HG03280 (cell line): ENCODE measurements around the gene TMCO4.
"Not testable (repeated sequence)": the region's sequence is repeated elsewhere in the genome, so short reads cannot be mapped to it uniquely, and the experiment has no call there.

Experiments
- ATAC-seq: cut with Tn5 transposase; IDR thresholded peaks from one replicate; pipeline ENCODE4 v1.9.1; 2021; ENCODE audit warnings: mild to moderate bottlenecking, moderate library complexity; ENCODE audit not compliant: unreplicated experiment

TMCO4 gene

GRCh38 chr1:19799230-19800075, at the start of gene TMCO4:
TMCO4 (minus strand) TSS chr1:19799916; CDS start chr1:19780758, 19,158 bp downstream.
- ATAC-seq = peak; percentile 64

- not testable (repeated sequence) for ATAC-seq
These were observed 49.6 kb upstream of the TMCO4 start for GRCh38 chr1:19849307-19849706.

- ATAC-seq = not testable (repeated sequence)
These were observed 47.6 kb upstream of the TMCO4 start for GRCh38 chr1:19847334-19847733.

- no peak for ATAC-seq
These were observed 46.6 kb upstream of the TMCO4 start for GRCh38 chr1:19846338-19846737.

GRCh38 chr1:19845555-19845954, 45.8 kb upstream of the TMCO4 start:
- no peak for ATAC-seq

- no peak for ATAC-seq
These were observed 45.2 kb upstream of the TMCO4 start for GRCh38 chr1:19844731-19845495.

- ATAC-seq = no peak
These were observed 40.5 kb upstream of the TMCO4 start for GRCh38 chr1:19840228-19840627.

GRCh38 chr1:19837866-19838265, 38.1 kb upstream of the TMCO4 start:
- no peak for ATAC-seq

- ATAC-seq = no peak
These were observed 35.9 kb upstream of the TMCO4 start for GRCh38 chr1:19835578-19835977.

- ATAC-seq = no peak
These were observed 31.7 kb upstream of the TMCO4 start for GRCh38 chr1:19831441-19831840.

GRCh38 chr1:19828546-19828945, 28.8 kb upstream of the TMCO4 start:
- no peak for ATAC-seq

- no peak for ATAC-seq
These were observed 25.6 kb upstream of the TMCO4 start for GRCh38 chr1:19825298-19825697.

- no peak for ATAC-seq
These were observed 24.8 kb upstream of the TMCO4 start for GRCh38 chr1:19824541-19824940.

GRCh38 chr1:19824036-19824435, 24.3 kb upstream of the TMCO4 start:
- no peak for ATAC-seq

- ATAC-seq = no peak
These were observed 20.0 kb upstream of the TMCO4 start for GRCh38 chr1:19819701-19820100.

GRCh38 chr1:19818324-19818723, 18.6 kb upstream of the TMCO4 start:
- ATAC-seq = no peak

- ATAC-seq = no peak
These were observed 17.4 kb upstream of the TMCO4 start for GRCh38 chr1:19817160-19817559.

GRCh38 chr1:19816737-19817086, 17.0 kb upstream of the TMCO4 start:
- ATAC-seq = not testable (repeated sequence)

GRCh38 chr1:19815801-19816736, 16.4 kb upstream of the TMCO4 start:
- no peak for ATAC-seq

GRCh38 chr1:19814681-19815503, 15.2 kb upstream of the TMCO4 start, which contains the start of gene RNF186:
RNF186 (minus strand) TSS chr1:19815283; CDS start chr1:19815101, 182 bp downstream.
- ATAC-seq = no peak
